Caco-2 (cell line): ENCODE measurements around the gene SDK2. TPM values are rescaled to one million over a fixed set of nuclear protein-coding genes. Genes with fewer than 3 reads are reported as not detected.

ENCODE experiments used
- BruUV-seq: library from RNA; stranded (reverse); fragments of 400-500 nt; replicated peaks from 2 replicates; lab custom pipeline; 2021; lab: Mats Ljungman, UMichigan
- CTCF ChIA-PET: fragments of 300-600 bp; sonication (Branson Sonifier 250); formaldehyde crosslinking; loops from one replicate; lab custom pipeline; 2022; ENCODE audit warnings: antibody characterized with exemption; lab: Charles Lee
- POLR2A ChIA-PET: fragments of 300-600 bp; sonication (Branson Sonifier 250); formaldehyde crosslinking; loops from one replicate; lab custom pipeline; 2022; ENCODE audit warnings: antibody characterized with exemption; lab: Charles Lee
- DNase-seq, 2 experiments: peaks; one replicate each; pipeline versions ENCODE4 v3.0.0 to v3.0.0-alpha.2; 2020 to 2022
- H3K27me3 ChIP-seq: replicated peaks from 2 replicates; pipeline ENCODE4 v1.6.0; 2011; ENCODE audit warnings: low read length; ENCODE audit not compliant: control insufficient read depth, insufficient read depth
- H3K36me3 ChIP-seq: 2 replicates; pipeline ENCODE4 v1.5.1; 2011; ENCODE audit warnings: low read length; ENCODE audit not compliant: control insufficient read depth, insufficient read depth
- H3K4me1 ChIP-seq: fragments of 250-450 bp; sonication (Bioruptor Pico); 2 replicates; pipeline ENCODE4 v1.5.1; 2020; ENCODE audit warnings: mild to moderate bottlenecking
- H3K4me3 ChIP-seq: 2 replicates; pipeline ENCODE4 v1.5.1; 2011; ENCODE audit warnings: low read depth, mild to moderate bottlenecking, control low read depth, low read length
- H3K9me3 ChIP-seq: fragments of 250-450 bp; sonication (Bioruptor Pico); 2 replicates; pipeline ENCODE4 v1.5.1; 2020; ENCODE audit warnings: mild to moderate bottlenecking, moderate library complexity
- H3K27ac Mint-ChIP-seq: one replicate; pipeline ENCODE4 v1.8.0; 2022; ENCODE audit warnings: mixed read lengths; ENCODE audit not compliant: unreplicated experiment
- H3K27me3 Mint-ChIP-seq: one replicate; pipeline ENCODE4 v1.8.0; 2022; ENCODE audit warnings: mixed read lengths; ENCODE audit not compliant: insufficient read depth, unreplicated experiment
- H3K36me3 Mint-ChIP-seq: one replicate; pipeline ENCODE4 v1.8.0; 2022; ENCODE audit warnings: mild to moderate bottlenecking, mixed read lengths; ENCODE audit not compliant: insufficient read depth, unreplicated experiment
- H3K4me1 Mint-ChIP-seq: one replicate; pipeline ENCODE4 v1.8.0; 2022; ENCODE audit warnings: low read depth, mixed read lengths; ENCODE audit not compliant: unreplicated experiment
- H3K4me3 Mint-ChIP-seq: one replicate; pipeline ENCODE4 v1.8.0; 2022; ENCODE audit warnings: mild to moderate bottlenecking, moderate library complexity, mixed read lengths; ENCODE audit not compliant: unreplicated experiment
- H3K9me3 Mint-ChIP-seq: one replicate; pipeline ENCODE4 v1.8.0; 2022; ENCODE audit warnings: mixed read lengths; ENCODE audit not compliant: unreplicated experiment
- CTCF ChIP-seq, 2 experiments: fragments of 200-600 bp in 1 of 2; IDR thresholded peaks; 1 replicate in 1 of 2; 2 replicates in 1 of 2; pipeline versions ENCODE4 v1.5.1 to v1.8.0; 2011 to 2022; ENCODE audit warnings: antibody characterized with exemption in 1 of 2, control low read depth in 1 of 2, inconsistent platforms in 1 of 2, low read depth in 1 of 2, low read length in 1 of 2, mild to moderate bottlenecking in 1 of 2, moderate library complexity in 1 of 2; ENCODE audit not compliant: insufficient read depth in 1 of 2, severe bottlenecking in 1 of 2, unreplicated experiment in 1 of 2
- intact Hi-C: fragments of 100-400 bp; cut with micrococcal nuclease; formaldehyde crosslinking; loops from one replicate; pipeline ENCODE4 v1.10.0; 2022; ENCODE audit not compliant: unreplicated experiment
- total RNA-seq: library from RNA; stranded (reverse); gene quantifications from 2 replicates; pipeline ENCODE4 v1.2.3, GENCODE V29; 2022

Gene SDK2
- total RNA-seq, 1 experiment from 2014 or later: 0.09 TPM

GRCh38 chr17:73362697-73363096 is 281.5 kb downstream of the SDK2 start:
- no TSS peak for BruUV-seq
- Histone ChIP-seq H3K27me3 (no peaks in the 10 kb centered on the region; the same call in 1 of the 2 replicates), H3K4me1 (peaks cover 6% of the 10 kb centered on the region; the same call in 1 of the 2 replicates), H3K36me3 (no peaks in the 10 kb centered on the region), H3K4me3 (no peak overlapping the region), H3K9me3 (no peaks in the 10 kb centered on the region)
- no peaks in the 10 kb centered on the region for H3K36me3 Mint-ChIP-seq
- H3K27me3 Mint-ChIP-seq: no peaks in the 10 kb centered on the region
- no peak for DNase-seq
- H3K4me3 Mint-ChIP-seq: no peak overlapping the region
- intact Hi-C loops: no loop called here
- TF ChIP-seq CTCF (IDR thresholded peaks at IDR 0.05; ENCODE audit: insufficient read depth in 1 of 2, low read depth in 1 of 2, low read length in 1 of 2, severe bottlenecking in 1 of 2, unreplicated experiment in 1 of 2): no peak
- CTCF ChIA-PET: interaction anchor here (0.6 to 1.8 kb wide), 2 partner anchors 108 to 702 kb away, joined by 3 to 4 read pairs; no protein-coding TSS in a partner anchor
- no peaks in the 10 kb centered on the region for H3K9me3 Mint-ChIP-seq
- POLR2A ChIA-PET: no interaction called here
- H3K27ac Mint-ChIP-seq: no peak overlapping the region
- H3K4me1 Mint-ChIP-seq: peaks cover 11% of the 10 kb centered on the region

- CTCF ChIA-PET: interaction anchor here (1.1 to 1.8 kb wide), 3 partner anchors 9 to 106 kb away, joined by 3 to 7 read pairs (median 4); no protein-coding TSS in a partner anchor
- Mint-ChIP-seq H3K9me3 (no peaks in the 10 kb centered on the region), H3K27me3 (no peaks in the 10 kb centered on the region), H3K36me3 (no peaks in the 10 kb centered on the region), H3K27ac (no peak overlapping the region), H3K4me1 (peaks cover 11% of the 10 kb centered on the region), H3K4me3 (no peak overlapping the region)
- BruUV-seq: no TSS peak
- Histone ChIP-seq H3K27me3 (no peaks in the 10 kb centered on the region; the same call in 1 of the 2 replicates), H3K9me3 (no peaks in the 10 kb centered on the region), H3K36me3 (no peaks in the 10 kb centered on the region), H3K4me1 (peaks cover 6% of the 10 kb centered on the region; the same call in 1 of the 2 replicates), H3K4me3 (no peak overlapping the region)
- intact Hi-C loops: loop anchor here (2.0 kb wide), 1 partner anchor 48 kb away; the partner anchor contains the start of gene CDC42EP4
- POLR2A ChIA-PET: no interaction called here
- no peak for TF ChIP-seq CTCF (IDR thresholded peaks at IDR 0.05; ENCODE audit: insufficient read depth in 1 of 2, low read depth in 1 of 2, low read length in 1 of 2, severe bottlenecking in 1 of 2, unreplicated experiment in 1 of 2)
- no peak for DNase-seq
These were observed 283.1 kb downstream of the SDK2 start for GRCh38 chr17:73360961-73361761.

DNA sequence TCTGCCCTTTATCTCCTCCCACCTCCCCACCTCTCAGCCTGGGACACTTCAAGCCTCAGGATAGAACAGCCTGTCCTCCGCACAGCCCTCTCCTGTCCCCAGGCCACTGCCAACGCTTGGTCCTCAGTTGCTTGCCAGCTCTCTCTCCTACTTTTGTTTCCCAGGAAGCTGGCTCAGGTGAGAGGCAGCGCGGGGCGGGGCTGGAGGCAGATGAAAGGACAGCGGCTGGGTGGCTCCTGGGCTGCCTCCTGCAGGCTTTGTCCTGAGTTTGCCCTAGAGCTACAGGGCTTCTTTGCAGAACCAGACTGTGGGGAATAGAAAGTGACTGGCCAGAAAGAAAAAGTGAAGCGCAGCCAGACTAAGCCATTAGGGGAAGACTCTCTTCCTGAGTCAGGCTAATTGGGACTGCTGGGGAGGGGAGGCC is 284.2 kb downstream of the SDK2 start:
- no peaks in the 10 kb centered on the region for H3K36me3 Mint-ChIP-seq
- peak in 1 of 2 experiments; percentile 56 for TF ChIP-seq CTCF (IDR thresholded peaks at IDR 0.05; ENCODE audit: insufficient read depth in 1 of 2, low read depth in 1 of 2, low read length in 1 of 2, severe bottlenecking in 1 of 2, unreplicated experiment in 1 of 2)
- Histone ChIP-seq H3K4me3 (no peak overlapping the region), H3K27me3 (no peaks in the 10 kb centered on the region; the same call in 1 of the 2 replicates), H3K9me3 (no peaks in the 10 kb centered on the region), H3K4me1 (peaks cover 6% of the 10 kb centered on the region; the same call in 1 of the 2 replicates), H3K36me3 (no peaks in the 10 kb centered on the region)
- H3K27me3 Mint-ChIP-seq: no peaks in the 10 kb centered on the region
- H3K4me3 Mint-ChIP-seq: no peak overlapping the region
- ChIA-PET POLR2A (interaction anchor here (1.0 kb wide), 1 partner anchor 50 kb away, joined by 3 read pairs; no protein-coding TSS in a partner anchor), CTCF (interaction anchor here (1.0 to 1.5 kb wide), 9 partner anchors 10 to 635 kb away, joined by 3 to 14 read pairs (median 3); partner anchors contain the start of gene CDC42EP4)
- H3K4me1 Mint-ChIP-seq: peaks cover 11% of the 10 kb centered on the region
- peak; percentile 76 to 81 for DNase-seq
- no peak overlapping the region for H3K27ac Mint-ChIP-seq
- intact Hi-C loops: loop anchor here (2.0 kb wide), 1 partner anchor 47 kb away; the partner anchor contains the start of gene CDC42EP4
- no peaks in the 10 kb centered on the region for H3K9me3 Mint-ChIP-seq
- BruUV-seq: no TSS peak
